ENCODE results near the gene EDEM3. TPM values are rescaled to one million over a fixed set of nuclear protein-coding genes. Genes with fewer than 3 reads are reported as not detected.

Gene EDEM3
- total RNA-seq, 1 donor from 2014 or later, result 27.0 TPM

GRCh38 chr1:184677344-184677743 lies 77.3 kb downstream of the EDEM3 start:
- ATAC-seq (no peak), DNase-seq (ENCODE audit: low spot score) (no peak)

- no peak for DNase-seq (ENCODE audit: low spot score)
- no peak for ATAC-seq
These were observed 81.4 kb downstream of the EDEM3 start for GRCh38 chr1:184673305-184673704.

- DNase-seq (ENCODE audit: low spot score), result no peak
- ATAC-seq, result no peak
These were observed 82.5 kb downstream of the EDEM3 start for GRCh38 chr1:184672013-184672726.

GRCh38 chr1:184669391-184669790 lies 85.3 kb downstream of the EDEM3 start:
- ATAC-seq, result no peak
- no peak for DNase-seq (ENCODE audit: low spot score)

GRCh38 chr1:184665360-184665759 lies 89.3 kb downstream of the EDEM3 start:
- ATAC-seq (no peak), DNase-seq (ENCODE audit: low spot score) (no peak)

GRCh38 chr1:184664661-184665060 lies 90.0 kb downstream of the EDEM3 start:
- DNase-seq (ENCODE audit: low spot score), result no peak
- no peak for ATAC-seq

- DNase-seq (ENCODE audit: low spot score) (peak; percentile 78), ATAC-seq (peak; percentile 98)
These were observed 90.5 kb downstream of the EDEM3 start for GRCh38 chr1:184664042-184664660.

- no peak for ATAC-seq
- DNase-seq (ENCODE audit: low spot score), result no peak
These were observed 92.9 kb downstream of the EDEM3 start for GRCh38 chr1:184661801-184662200.

GRCh38 chr1:184660462-184661191 lies 94.0 kb downstream of the EDEM3 start:
- ATAC-seq, result no peak
- DNase-seq (ENCODE audit: low spot score), result no peak

- ATAC-seq (no peak), DNase-seq (ENCODE audit: low spot score) (no peak)
These were observed 96.6 kb downstream of the EDEM3 start for GRCh38 chr1:184658055-184658454.

- no peak for ATAC-seq
- no peak for DNase-seq (ENCODE audit: low spot score)
These were observed 98.4 kb downstream of the EDEM3 start for GRCh38 chr1:184656221-184656620.

- no peak for DNase-seq (ENCODE audit: low spot score)
- no peak for ATAC-seq
These were observed 99.5 kb downstream of the EDEM3 start for GRCh38 chr1:184655185-184655584.

- ATAC-seq, result no peak
These were observed 104.3 kb downstream of the EDEM3 start for GRCh38 chr1:184650177-184650866.

GRCh38 chr1:184649451-184649888 lies 105.2 kb downstream of the EDEM3 start:
- ATAC-seq (no peak), DNase-seq (ENCODE audit: low spot score) (no peak)

More at GRCh38 chr1:184650177-184650866, 104.3 kb downstream of the EDEM3 start:
- no peak for DNase-seq (ENCODE audit: low spot score)

GRCh38 chr1:184648856-184649201 lies 105.8 kb downstream of the EDEM3 start:
- DNase-seq (ENCODE audit: low spot score) (no peak), ATAC-seq (no peak)

- DNase-seq (ENCODE audit: low spot score), result no peak
- ATAC-seq, result no peak
These were observed 106.3 kb downstream of the EDEM3 start for GRCh38 chr1:184648160-184648855.

- no peak for ATAC-seq
- DNase-seq (ENCODE audit: low spot score), result no peak
These were observed 107.2 kb downstream of the EDEM3 start for GRCh38 chr1:184647471-184647870.

GRCh38 chr1:184646824-184647223 lies 107.8 kb downstream of the EDEM3 start:
- DNase-seq (ENCODE audit: low spot score) (no peak), ATAC-seq (no peak)

- no peak for ATAC-seq
- DNase-seq (ENCODE audit: low spot score), result no peak
These were observed 108.4 kb downstream of the EDEM3 start for GRCh38 chr1:184646178-184646701.

GRCh38 chr1:184644771-184645170 lies 109.9 kb downstream of the EDEM3 start:
- ATAC-seq, result no peak
- DNase-seq (ENCODE audit: low spot score), result no peak

- DNase-seq (ENCODE audit: low spot score) (no peak), ATAC-seq (no peak)
These were observed 111.0 kb downstream of the EDEM3 start for GRCh38 chr1:184643661-184644060.

Measured in left lobe of liver (tissue), 2 donors.